BLaER1 (cell line): ENCODE measurements around the gene SERPINI1.

Experiments
- H3K27ac ChIP-seq: shearing (Covaris generic); formaldehyde crosslinking; 2 replicates; pipeline ENCODE4 v1.8.1; 2022
- H3K27me3 ChIP-seq: shearing (Covaris generic); formaldehyde crosslinking; 2 replicates; pipeline ENCODE4 v1.8.1; 2022
- H3K36me3 ChIP-seq: shearing (Covaris generic); formaldehyde crosslinking; 2 replicates; pipeline ENCODE4 v1.8.1; 2022
- H3K4me1 ChIP-seq: shearing (Covaris generic); formaldehyde crosslinking; 2 replicates; pipeline ENCODE4 v1.8.1; 2022
- H3K4me2 ChIP-seq: shearing (Covaris generic); formaldehyde crosslinking; 2 replicates; pipeline ENCODE4 v1.8.1; 2022
- H3K4me3 ChIP-seq: shearing (Covaris generic); formaldehyde crosslinking; 2 replicates; pipeline ENCODE4 v1.8.1; 2022
- H3K9ac ChIP-seq: shearing (Covaris generic); formaldehyde crosslinking; 2 replicates; pipeline ENCODE4 v1.8.1; 2022
- H3K9me3 ChIP-seq: shearing (Covaris generic); formaldehyde crosslinking; 2 replicates; pipeline ENCODE4 v1.8.1; 2022
- H4K20me1 ChIP-seq: shearing (Covaris generic); formaldehyde crosslinking; 2 replicates; pipeline ENCODE4 v1.8.1; 2022
- Cebpa-rat ChIP-seq: shearing (Covaris generic); IDR thresholded peaks from 2 replicates; pipeline ENCODE4 v1.8.1; 2022

The SERPINI1 gene

GRCh38 chr3:167733961-167734497, 1.5 kb upstream of the SERPINI1 start:
- Histone ChIP-seq H3K4me1 (peaks cover 41% of the 10 kb centered on the region), H4K20me1 (peaks cover 55% of the 10 kb centered on the region), H3K9ac (peak overlapping the region; percentile 91), H3K27me3 (no peaks in the 10 kb centered on the region), H3K4me2 (peak overlapping the region; percentile 87), H3K27ac (peak overlapping the region; percentile 97), H3K36me3 (no peaks in the 10 kb centered on the region), H3K9me3 (no peaks in the 10 kb centered on the region), H3K4me3 (peak overlapping the region; percentile 81)
- no peak for TF ChIP-seq Cebpa-rat

- Histone ChIP-seq H3K4me3 (peak within 1 kb of the TSS; percentile 81), H3K27ac (peak within 1 kb of the TSS; percentile 97), H3K4me1 (peaks cover 41% of the 10 kb centered on the region), H3K9ac (peak within 1 kb of the TSS; percentile 91), H3K27me3 (no peaks in the 10 kb centered on the region), H4K20me1 (peaks cover 49% of the 10 kb centered on the region), H3K36me3 (no peaks in the 10 kb centered on the region), H3K9me3 (no peaks in the 10 kb centered on the region), H3K4me2 (peak within 1 kb of the TSS; percentile 87)
- TF ChIP-seq Cebpa-rat: no peak
Observed at GRCh38 chr3:167734498-167735232, 856 bp upstream of the SERPINI1 start, which contains the start of gene PDCD10. Gene PDCD10 (minus strand): TSS chr3:167734892. CDS start chr3:167720157, 14,735 bp downstream.

GRCh38 chr3:167736264-167736787, 805 bp downstream of the SERPINI1 start:
- peak overlapping the region; percentile 81 for H3K4me3 ChIP-seq
- H3K36me3 ChIP-seq: no peaks in the 10 kb centered on the region
- H3K4me2 ChIP-seq: peak overlapping the region; percentile 82
- peak overlapping the region; percentile 91; the same call in 1 of the 2 replicates for H3K9ac ChIP-seq
- no peak for TF ChIP-seq Cebpa-rat
- no peaks in the 10 kb centered on the region for H3K27me3 ChIP-seq
- H3K4me1 ChIP-seq: peaks cover 41% of the 10 kb centered on the region
- peaks cover 32% of the 10 kb centered on the region for H4K20me1 ChIP-seq
- no peaks in the 10 kb centered on the region for H3K9me3 ChIP-seq
- no peak overlapping the region for H3K27ac ChIP-seq

- Histone ChIP-seq H3K4me2 (peak overlapping the region; percentile 82), H3K4me3 (no peak overlapping the region)
Observed at GRCh38 chr3:167736997-167737396, 1.5 kb downstream of the SERPINI1 start.

GRCh38 chr3:167738037-167738436, 2.5 kb downstream of the SERPINI1 start:
- no peak overlapping the region for H3K27ac ChIP-seq
- H3K27me3 ChIP-seq: no peaks in the 10 kb centered on the region
- no peaks in the 10 kb centered on the region for H3K36me3 ChIP-seq
- peaks cover 31% of the 10 kb centered on the region for H3K4me1 ChIP-seq
- no peak overlapping the region for H3K9ac ChIP-seq
- H4K20me1 ChIP-seq: peaks cover 15% of the 10 kb centered on the region
- no peak for TF ChIP-seq Cebpa-rat
- H3K4me2 ChIP-seq: no peak overlapping the region
- no peaks in the 10 kb centered on the region for H3K9me3 ChIP-seq
- no peak overlapping the region for H3K4me3 ChIP-seq

More at GRCh38 chr3:167736997-167737396, 1.5 kb downstream of the SERPINI1 start:
- no peaks in the 10 kb centered on the region for H3K36me3 ChIP-seq
- H3K9me3 ChIP-seq: no peaks in the 10 kb centered on the region
- peaks cover 25% of the 10 kb centered on the region for H4K20me1 ChIP-seq
- H3K9ac ChIP-seq: no peak overlapping the region
- peaks cover 41% of the 10 kb centered on the region for H3K4me1 ChIP-seq
- no peaks in the 10 kb centered on the region for H3K27me3 ChIP-seq
- no peak overlapping the region for H3K27ac ChIP-seq
- TF ChIP-seq Cebpa-rat: no peak

GRCh38 chr3:167739190-167739810, 3.8 kb downstream of the SERPINI1 start:
- H3K9me3 ChIP-seq: no peaks in the 10 kb centered on the region
- H3K27me3 ChIP-seq: no peaks in the 10 kb centered on the region
- no peak overlapping the region for H3K9ac ChIP-seq
- H3K4me3 ChIP-seq: no peak overlapping the region
- peaks cover 22% of the 10 kb centered on the region for H3K4me1 ChIP-seq
- no peak for TF ChIP-seq Cebpa-rat
- no peak overlapping the region for H3K4me2 ChIP-seq
- H3K36me3 ChIP-seq: no peaks in the 10 kb centered on the region
- no peak overlapping the region for H3K27ac ChIP-seq
- H4K20me1 ChIP-seq: peaks cover 2% of the 10 kb centered on the region; the same call in 1 of the 2 replicates

GRCh38 chr3:167740961-167741587, 5.6 kb downstream of the SERPINI1 start:
- Histone ChIP-seq H3K36me3 (no peaks in the 10 kb centered on the region), H3K27me3 (no peaks in the 10 kb centered on the region), H3K4me3 (no peak overlapping the region), H3K9ac (no peak overlapping the region), H4K20me1 (no peaks in the 10 kb centered on the region), H3K9me3 (no peaks in the 10 kb centered on the region), H3K4me1 (peaks cover 18% of the 10 kb centered on the region), H3K4me2 (no peak overlapping the region), H3K27ac (no peak overlapping the region)
- no peak for TF ChIP-seq Cebpa-rat

- Histone ChIP-seq H3K9ac (no peak overlapping the region), H3K4me1 (peaks cover 14% of the 10 kb centered on the region; the same call in 1 of the 2 replicates), H3K27ac (no peak overlapping the region), H3K9me3 (no peaks in the 10 kb centered on the region), H3K4me2 (no peak overlapping the region), H4K20me1 (no peaks in the 10 kb centered on the region), H3K27me3 (no peaks in the 10 kb centered on the region), H3K36me3 (no peaks in the 10 kb centered on the region), H3K4me3 (no peak overlapping the region)
- TF ChIP-seq Cebpa-rat: no peak
Observed at GRCh38 chr3:167742338-167742737, 6.8 kb downstream of the SERPINI1 start.

- H4K20me1 ChIP-seq: no peaks in the 10 kb centered on the region
- H3K9ac ChIP-seq: no peak overlapping the region
- TF ChIP-seq Cebpa-rat: no peak
- no peaks in the 10 kb centered on the region for H3K9me3 ChIP-seq
- no peaks in the 10 kb centered on the region for H3K27me3 ChIP-seq
- H3K27ac ChIP-seq: no peak overlapping the region
- H3K4me3 ChIP-seq: no peak overlapping the region
- H3K4me1 ChIP-seq: peaks cover 8% of the 10 kb centered on the region; the same call in 1 of the 2 replicates
- H3K4me2 ChIP-seq: no peak overlapping the region
- no peaks in the 10 kb centered on the region for H3K36me3 ChIP-seq
Observed at GRCh38 chr3:167743799-167744198, 8.3 kb downstream of the SERPINI1 start.
